ENCODE data around the gene TOMM34. TPM values are rescaled to one million over a fixed set of nuclear protein-coding genes. Genes with fewer than 3 reads are reported as not detected.

The TOMM34 gene
- total RNA-seq, 1 experiment from 2014 or later: 35.9 TPM

GRCh38 chr20:44909872-44910689 lies 50.1 kb downstream of the TOMM34 start, which contains the start of gene PABPC1L (continued):
- TF ChIP-seq ZNF512 (CRISPR knock-in tag; IDR thresholded peaks at IDR 0.05; ENCODE audit: borderline replicate concordance) (no peak), ZNF416 (CRISPR knock-in tag; IDR thresholded peaks at IDR 0.05) (no peak), GABPB1 (CRISPR knock-in tag; IDR thresholded peaks at IDR 0.05) (peak; percentile 74), MXD4 (CRISPR knock-in tag; IDR thresholded peaks at IDR 0.05; ENCODE audit: borderline replicate concordance) (no peak), CBFB (CRISPR knock-in tag; IDR thresholded peaks at IDR 0.05; ENCODE audit: low read depth) (no peak), NR2C2 (CRISPR knock-in tag; IDR thresholded peaks at IDR 0.05) (no peak), RELA (CRISPR knock-in tag; IDR thresholded peaks at IDR 0.05; ENCODE audit: borderline replicate concordance) (no peak), KAT7 (CRISPR knock-in tag; IDR thresholded peaks at IDR 0.05; ENCODE audit: borderline replicate concordance) (no peak), TCF7 (CRISPR knock-in tag; IDR thresholded peaks at IDR 0.05; ENCODE audit: low read depth) (0 out of 2 replicates have a peak, but pooled peaks have one; percentile 24), MAX (CRISPR knock-in tag; IDR thresholded peaks at IDR 0.05) (no peak), SP1 (CRISPR knock-in tag; conservative IDR thresholded peaks at IDR 0.05) (peak; percentile 81), E2F1 (CRISPR knock-in tag; IDR thresholded peaks at IDR 0.05) (0 out of 2 replicates have a peak, but pooled peaks have one; percentile 22), PRRX2 (CRISPR knock-in tag; IDR thresholded peaks at IDR 0.05) (peak; percentile 68), STAT6 (CRISPR knock-in tag; conservative IDR thresholded peaks at IDR 0.05; ENCODE audit: low read depth) (no peak), HMGXB4 (CRISPR knock-in tag; IDR thresholded peaks at IDR 0.05) (peak; percentile 44; the same call in 1 of the 2 replicates), NFYB (CRISPR knock-in tag; conservative IDR thresholded peaks at IDR 0.05; ENCODE audit: low read depth) (no peak; the same call in 1 of the 2 replicates), TP53 (CRISPR knock-in tag; IDR thresholded peaks at IDR 0.05) (peak; percentile 51; the same call in 1 of the 2 replicates)
- TF ChIP-seq, protein P1, sequence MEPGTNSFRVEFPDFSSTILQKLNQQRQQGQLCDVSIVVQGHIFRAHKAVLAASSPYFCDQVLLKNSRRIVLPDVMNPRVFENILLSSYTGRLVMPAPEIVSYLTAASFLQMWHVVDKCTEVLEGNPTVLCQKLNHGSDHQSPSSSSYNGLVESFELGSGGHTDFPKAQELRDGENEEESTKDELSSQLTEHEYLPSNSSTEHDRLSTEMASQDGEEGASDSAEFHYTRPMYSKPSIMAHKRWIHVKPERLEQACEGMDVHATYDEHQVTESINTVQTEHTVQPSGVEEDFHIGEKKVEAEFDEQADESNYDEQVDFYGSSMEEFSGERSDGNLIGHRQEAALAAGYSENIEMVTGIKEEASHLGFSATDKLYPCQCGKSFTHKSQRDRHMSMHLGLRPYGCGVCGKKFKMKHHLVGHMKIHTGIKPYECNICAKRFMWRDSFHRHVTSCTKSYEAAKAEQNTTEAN (CRISPR knock-in tag; IDR thresholded peaks at IDR 0.05): peak; percentile 48; the same call in 1 of the 2 replicates
- TF ChIP-seq, protein P2, sequence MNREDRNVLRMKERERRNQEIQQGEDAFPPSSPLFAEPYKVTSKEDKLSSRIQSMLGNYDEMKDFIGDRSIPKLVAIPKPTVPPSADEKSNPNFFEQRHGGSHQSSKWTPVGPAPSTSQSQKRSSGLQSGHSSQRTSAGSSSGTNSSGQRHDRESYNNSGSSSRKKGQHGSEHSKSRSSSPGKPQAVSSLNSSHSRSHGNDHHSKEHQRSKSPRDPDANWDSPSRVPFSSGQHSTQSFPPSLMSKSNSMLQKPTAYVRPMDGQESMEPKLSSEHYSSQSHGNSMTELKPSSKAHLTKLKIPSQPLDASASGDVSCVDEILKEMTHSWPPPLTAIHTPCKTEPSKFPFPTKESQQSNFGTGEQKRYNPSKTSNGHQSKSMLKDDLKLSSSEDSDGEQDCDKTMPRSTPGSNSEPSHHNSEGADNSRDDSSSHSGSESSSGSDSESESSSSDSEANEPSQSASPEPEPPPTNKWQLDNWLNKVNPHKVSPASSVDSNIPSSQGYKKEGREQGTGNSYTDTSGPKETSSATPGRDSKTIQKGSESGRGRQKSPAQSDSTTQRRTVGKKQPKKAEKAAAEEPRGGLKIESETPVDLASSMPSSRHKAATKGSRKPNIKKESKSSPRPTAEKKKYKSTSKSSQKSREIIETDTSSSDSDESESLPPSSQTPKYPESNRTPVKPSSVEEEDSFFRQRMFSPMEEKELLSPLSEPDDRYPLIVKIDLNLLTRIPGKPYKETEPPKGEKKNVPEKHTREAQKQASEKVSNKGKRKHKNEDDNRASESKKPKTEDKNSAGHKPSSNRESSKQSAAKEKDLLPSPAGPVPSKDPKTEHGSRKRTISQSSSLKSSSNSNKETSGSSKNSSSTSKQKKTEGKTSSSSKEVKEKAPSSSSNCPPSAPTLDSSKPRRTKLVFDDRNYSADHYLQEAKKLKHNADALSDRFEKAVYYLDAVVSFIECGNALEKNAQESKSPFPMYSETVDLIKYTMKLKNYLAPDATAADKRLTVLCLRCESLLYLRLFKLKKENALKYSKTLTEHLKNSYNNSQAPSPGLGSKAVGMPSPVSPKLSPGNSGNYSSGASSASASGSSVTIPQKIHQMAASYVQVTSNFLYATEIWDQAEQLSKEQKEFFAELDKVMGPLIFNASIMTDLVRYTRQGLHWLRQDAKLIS (CRISPR knock-in tag; IDR thresholded peaks at IDR 0.05; ENCODE audit: borderline replicate concordance): no peak
- TF ChIP-seq, protein P3, sequence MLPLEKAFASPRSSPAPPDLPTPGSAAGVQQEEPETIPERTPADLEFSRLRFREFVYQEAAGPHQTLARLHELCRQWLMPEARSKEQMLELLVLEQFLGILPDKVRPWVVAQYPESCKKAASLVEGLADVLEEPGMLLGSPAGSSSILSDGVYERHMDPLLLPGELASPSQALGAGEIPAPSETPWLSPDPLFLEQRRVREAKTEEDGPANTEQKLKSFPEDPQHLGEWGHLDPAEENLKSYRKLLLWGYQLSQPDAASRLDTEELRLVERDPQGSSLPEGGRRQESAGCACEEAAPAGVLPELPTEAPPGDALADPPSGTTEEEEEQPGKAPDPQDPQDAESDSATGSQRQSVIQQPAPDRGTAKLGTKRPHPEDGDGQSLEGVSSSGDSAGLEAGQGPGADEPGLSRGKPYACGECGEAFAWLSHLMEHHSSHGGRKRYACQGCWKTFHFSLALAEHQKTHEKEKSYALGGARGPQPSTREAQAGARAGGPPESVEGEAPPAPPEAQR (CRISPR knock-in tag; IDR thresholded peaks at IDR 0.05): no peak
- TF ChIP-seq, protein P4, sequence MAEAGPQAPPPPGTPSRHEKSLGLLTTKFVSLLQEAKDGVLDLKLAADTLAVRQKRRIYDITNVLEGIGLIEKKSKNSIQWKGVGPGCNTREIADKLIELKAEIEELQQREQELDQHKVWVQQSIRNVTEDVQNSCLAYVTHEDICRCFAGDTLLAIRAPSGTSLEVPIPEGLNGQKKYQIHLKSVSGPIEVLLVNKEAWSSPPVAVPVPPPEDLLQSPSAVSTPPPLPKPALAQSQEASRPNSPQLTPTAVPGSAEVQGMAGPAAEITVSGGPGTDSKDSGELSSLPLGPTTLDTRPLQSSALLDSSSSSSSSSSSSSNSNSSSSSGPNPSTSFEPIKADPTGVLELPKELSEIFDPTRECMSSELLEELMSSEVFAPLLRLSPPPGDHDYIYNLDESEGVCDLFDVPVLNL (CRISPR knock-in tag; IDR thresholded peaks at IDR 0.05; ENCODE audit: borderline replicate concordance, low read depth): 0 out of 2 replicates have a peak, but pooled peaks have one; percentile 50
